HG02571 (cell line): ENCODE data around the gene UBN2.
"Not testable (repeated sequence)": the region's sequence is repeated elsewhere in the genome, so short reads cannot be mapped to it uniquely, and the experiment has no call there.

Experiments used
- ATAC-seq: cut with Tn5 transposase; IDR thresholded peaks from one replicate; pipeline ENCODE4 v1.9.1; 2021; ENCODE audit warnings: mild to moderate bottlenecking, moderate library complexity; ENCODE audit not compliant: unreplicated experiment

UBN2 gene

DNA sequence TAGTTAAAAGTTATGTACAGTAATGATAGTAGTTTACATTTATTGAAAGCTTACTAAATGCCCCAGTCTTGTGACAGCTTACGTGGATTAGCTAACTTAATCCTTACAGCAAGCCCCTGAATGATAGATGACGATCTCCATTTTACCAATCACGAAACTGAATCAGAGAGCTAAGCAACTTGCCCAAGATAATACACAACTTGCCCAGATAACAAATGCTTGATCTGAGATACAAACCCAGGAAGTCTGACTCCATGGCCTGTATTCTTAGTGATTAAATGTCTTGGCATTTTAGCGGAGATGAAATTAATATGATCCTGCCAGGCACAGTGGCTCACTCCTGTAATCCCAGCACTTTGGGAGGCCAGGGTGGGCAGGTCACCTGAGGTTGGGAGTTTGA, 63.2 kb downstream of the UBN2 start:
- no peak for ATAC-seq

DNA sequence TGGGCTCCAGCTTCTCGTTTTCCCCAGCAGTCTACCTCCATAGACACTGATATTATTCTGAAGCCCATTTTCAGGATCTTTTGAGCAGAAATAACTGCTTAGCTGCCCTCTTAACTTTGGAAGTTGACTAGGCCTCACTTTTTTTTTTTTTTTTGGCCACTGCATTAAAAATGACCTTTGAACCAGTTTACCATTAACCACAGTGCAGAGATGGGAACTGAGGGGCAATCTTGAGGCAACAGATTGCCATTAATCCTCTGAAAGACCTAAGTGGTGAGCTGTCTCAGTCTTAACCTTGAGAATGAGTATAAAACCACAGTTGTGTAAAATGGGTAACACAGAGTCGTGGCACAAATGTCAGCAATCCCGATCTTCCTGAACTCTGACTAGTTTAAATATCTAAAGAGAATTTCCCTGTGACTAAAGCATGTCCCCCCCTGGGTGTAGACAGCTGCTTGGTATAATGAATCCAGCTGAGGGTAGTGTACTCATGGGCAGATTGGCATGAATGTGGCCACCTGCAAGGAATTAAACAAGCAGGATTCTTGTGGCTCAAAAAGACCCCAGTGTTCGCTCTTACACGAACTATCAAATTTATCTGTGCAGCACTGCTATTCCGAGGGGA, 64.0 kb downstream of the UBN2 start:
- ATAC-seq, result no peak

DNA sequence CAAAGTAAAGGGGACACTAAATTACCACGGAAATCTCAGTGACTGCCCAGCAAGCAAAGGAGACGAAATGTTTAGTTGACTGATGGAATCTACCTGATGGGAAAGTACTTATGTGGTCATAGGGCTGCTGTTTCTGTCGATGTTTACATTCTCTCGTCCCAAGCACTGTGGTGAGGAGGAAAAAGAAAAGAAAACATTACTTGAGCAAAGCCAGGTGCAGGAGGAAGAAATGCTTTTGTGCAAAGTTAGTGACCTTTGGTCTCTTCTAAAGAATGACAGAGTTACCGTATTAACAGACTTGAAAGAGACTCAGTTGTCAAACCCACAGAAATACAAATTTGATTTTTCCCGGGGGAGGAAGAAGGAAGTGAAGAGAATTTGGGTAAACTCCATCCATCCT, 66.8 kb downstream of the UBN2 start:
- ATAC-seq, result no peak

DNA sequence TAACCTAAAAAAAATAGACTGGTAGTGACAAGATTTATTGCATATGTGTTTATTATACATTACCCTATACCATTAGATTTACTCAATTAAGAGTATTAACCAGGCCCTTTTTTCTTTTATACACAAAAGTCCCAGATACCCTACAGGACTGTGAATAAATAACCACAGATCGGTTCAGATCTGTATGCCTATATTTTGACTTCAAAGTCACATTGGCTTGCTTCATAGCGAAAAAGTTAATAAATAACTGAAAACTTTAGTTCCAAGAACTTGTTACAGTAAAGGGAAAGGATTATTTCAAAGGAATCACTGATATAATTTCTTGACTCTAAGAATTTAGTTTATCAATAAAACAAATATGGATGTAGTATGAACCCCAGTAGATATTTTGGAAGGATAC, 68.3 kb downstream of the UBN2 start:
- no peak for ATAC-seq

DNA sequence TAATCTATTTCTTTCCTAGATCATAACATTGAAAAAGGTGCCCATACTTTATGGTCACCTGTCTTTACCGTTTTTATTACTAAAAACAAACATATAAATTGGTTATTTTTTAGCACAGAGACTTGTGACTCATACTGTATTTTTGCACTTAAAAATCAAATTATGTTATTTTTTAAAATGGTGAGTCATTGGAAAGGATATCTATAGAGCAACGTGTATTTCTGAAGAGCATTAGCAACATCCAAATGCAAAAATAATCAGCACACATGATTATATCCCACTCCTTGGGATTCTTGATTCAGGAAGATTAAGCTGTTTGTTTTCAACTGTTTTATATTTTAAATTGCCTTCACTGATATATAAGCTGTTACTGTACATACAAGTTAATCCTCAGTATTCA, 69.4 kb downstream of the UBN2 start:
- no peak for ATAC-seq

DNA sequence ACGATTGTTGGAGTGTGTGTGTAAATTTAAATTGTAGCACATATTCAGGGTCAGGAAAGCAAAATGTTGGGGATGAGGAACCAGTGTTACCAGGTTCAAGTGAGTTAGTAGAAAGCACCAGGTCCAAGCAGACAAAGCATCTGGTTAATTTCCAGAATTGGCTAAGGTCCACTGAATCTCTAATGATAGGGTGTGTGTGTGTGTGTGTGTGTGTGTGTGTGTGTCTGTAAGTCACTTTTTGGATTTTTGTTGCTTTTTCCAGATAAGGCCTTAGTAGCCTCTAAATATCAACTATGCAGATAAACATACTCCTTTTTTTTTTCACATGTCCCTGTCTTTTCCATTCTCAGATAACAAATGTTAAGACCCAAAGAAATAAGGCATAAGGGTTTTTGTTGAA, 73.5 kb downstream of the UBN2 start:
- no peak for ATAC-seq

DNA sequence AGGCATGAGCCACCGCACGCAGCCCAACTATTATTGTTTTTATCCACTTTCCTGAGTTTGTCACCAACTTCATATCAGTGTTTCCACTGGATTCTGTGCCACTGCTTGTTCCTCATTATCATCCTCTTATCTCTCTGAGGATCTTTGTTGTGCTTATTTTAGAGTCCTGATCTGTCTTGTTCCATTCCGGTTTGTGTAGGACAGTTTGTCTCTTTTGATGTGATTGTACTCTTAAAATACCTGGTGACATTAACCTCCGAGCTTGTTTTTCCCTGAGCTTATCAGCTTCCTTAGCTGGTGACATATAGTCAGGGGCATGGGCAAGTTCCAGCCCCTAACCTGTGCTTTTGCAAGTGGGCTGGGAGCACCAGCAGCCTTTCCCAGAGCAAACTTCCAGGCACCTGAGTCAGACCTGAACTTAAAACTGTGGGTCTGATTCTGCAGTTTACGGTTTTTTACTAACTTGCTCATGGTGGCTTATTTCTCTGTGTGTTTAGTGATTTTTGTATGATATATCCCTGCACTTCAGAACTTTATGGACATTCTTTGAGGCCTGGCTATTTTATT, 87.0 kb downstream of the UBN2 start:
- no peak for ATAC-seq

DNA sequence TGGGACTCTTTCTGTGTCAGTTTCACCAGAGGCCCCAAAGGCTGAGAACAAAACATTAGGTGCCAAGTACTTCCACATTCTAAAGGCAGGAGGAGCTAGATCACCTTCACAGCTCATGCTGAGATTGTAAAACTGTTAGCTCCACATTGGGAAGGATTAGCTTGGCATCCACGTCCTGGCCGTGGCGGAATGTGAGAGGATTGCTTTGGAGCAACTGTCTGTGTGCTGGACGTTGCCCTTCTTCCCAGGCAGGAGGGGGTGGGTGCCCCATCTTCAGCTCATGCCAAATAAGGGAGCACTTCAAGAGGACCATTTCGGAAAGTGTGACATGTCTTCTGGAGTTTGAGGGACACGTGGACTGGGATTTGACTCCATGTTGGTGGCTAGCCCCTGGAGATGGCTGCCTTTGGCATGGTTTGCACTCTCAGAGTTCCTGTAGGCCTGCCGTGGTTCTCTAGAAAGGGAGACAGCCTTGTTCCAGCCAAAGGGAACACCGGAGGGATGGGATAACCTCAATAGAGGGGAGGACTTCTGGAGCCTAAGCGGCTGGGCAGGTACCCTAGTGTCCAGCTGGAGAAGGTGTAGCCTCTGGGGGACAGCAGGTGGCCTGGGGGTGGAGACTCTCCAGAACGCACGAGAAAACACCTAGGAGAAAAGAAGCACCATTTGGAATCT, 90.2 kb downstream of the UBN2 start:
- no peak for ATAC-seq

DNA sequence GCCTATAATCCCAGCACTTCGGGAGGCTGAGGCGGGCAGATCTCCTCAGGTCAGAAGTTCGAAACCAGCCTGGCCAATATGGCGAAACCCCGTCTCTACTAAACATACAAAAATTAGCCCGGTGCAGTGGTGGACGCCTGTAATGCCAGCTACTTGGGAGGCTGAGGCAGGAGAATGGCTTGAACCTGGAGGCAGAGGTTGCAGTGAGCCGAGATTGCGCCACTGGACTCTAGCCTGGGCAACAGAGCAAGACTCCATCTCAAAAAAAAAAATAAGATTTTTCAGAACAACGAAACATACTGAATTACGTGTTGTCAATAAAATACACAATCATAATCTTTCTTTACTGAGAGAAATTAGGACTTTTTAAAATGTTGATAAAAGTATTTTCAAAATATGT, 93.7 kb downstream of the UBN2 start:
- ATAC-seq, result not testable (repeated sequence)

DNA sequence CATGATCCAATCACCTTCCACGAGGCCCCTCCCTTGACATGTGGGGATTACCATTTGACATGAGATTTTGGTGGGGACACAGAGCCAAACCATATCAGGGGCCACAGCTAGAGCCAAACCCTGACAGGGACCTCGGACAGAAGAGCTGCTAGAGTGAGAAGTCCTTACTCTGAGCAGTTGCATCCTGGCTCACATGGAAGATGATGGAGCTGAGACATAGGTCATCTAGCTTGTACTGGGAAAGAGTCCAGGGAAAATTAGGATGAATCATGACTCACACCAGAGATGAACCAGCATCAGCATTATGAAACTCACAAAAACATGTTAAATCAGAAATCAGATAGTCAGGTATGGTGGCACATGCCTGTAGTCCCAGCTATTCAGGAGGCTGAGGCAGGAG, 97.3 kb downstream of the UBN2 start:
- ATAC-seq, result no peak

DNA sequence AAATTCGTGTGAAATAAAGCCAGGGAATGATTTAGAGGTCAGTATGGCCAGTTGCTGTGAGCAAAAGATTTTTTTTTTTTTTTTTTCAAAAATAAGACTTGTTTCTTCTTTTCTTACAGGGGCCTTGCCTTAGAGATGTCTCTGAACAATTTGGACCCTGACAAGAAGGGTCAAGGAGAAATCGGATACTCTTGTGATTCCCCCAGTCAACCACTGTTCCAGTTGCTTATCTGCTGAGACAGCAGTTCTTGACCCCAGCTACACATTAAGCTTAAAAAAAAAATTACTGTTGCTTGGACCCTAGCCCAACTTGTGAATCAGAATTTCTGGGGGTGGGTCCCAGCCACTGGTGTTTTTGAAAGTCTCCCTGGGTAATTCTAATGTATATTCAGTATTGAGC, 98.1 kb downstream of the UBN2 start:
- no peak for ATAC-seq

DNA sequence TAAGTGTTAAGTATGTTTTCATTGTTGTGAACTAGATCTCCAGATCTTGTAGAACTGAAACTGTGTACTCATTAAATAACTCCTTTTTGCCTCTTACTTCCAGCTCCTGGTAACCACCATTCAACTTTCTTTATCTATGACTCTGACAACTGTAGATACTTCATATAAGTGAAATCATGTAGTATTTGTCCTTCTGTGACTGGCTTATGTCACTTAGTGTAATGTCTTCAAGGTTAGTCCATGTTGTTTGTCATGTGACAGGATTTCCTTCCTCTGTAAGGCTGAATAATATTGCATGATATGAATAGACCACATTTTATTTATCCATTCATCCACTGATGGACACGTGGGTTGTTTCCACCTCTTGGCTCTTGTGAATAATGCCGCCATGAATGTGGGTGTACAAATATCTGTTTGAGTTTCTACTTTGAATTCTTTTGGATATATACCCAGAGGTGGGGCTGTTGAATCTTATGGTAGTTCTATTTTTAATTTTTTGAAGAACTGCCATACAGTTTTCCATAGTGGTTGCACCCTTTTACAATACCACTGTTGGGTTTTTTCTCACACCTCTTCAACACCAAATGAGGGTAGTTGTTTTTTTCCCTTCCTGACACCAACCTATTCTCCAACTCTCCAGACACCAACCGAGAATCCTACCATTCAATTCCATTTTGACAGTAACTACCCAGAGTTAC, 99.4 kb downstream of the UBN2 start:
- no peak for ATAC-seq

DNA sequence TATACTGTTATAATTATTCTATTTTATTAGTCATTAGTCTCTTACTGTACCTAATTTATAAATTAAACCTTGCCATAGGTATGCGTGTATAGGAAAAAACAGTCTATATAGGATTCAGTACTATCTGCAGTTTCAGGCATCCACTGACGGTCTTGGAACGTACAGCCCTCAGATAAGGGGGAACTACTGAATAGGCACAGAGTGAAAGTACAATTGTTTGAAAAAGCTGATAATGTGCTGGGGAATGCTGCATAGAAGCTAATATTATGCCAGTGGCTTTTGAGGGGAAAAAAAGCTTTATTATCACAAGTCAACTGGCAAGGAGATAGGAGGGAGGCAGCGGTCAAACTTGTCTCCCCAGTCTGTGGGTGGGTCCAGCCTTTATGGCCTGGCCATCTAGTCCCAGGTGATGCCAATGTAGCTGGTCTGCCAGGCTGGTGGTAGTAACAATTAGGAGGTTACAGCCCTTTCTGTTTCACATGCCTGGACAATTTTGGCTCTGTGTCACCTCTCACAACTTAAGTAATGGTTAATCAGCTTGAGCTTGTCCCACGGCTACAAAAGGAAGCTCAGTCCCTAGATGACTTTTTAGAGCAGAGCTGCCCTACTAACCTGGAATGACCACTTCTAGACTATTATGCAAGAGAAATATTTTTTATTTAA, 101.8 kb downstream of the UBN2 start:
- ATAC-seq, result no peak

DNA sequence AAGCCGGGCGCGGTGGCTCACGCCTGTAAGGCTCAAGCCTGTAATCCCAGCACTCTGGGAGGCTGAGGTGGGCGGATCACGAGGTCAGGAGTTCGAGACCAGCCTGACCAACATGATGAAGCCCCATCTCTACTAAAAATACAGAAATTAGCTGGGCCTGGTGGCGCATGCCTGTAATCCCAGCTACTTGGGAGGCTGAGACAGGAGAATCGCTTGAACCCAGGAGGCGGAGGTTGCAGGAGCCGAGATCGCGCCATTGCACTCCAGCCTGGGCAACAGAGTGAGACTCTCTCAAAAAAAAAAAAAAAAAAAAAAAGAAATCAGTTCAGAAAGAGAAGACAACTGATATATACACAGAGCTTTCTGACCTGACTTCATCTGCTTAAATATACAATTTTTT, 102.4 kb downstream of the UBN2 start:
- not testable (repeated sequence) for ATAC-seq

DNA sequence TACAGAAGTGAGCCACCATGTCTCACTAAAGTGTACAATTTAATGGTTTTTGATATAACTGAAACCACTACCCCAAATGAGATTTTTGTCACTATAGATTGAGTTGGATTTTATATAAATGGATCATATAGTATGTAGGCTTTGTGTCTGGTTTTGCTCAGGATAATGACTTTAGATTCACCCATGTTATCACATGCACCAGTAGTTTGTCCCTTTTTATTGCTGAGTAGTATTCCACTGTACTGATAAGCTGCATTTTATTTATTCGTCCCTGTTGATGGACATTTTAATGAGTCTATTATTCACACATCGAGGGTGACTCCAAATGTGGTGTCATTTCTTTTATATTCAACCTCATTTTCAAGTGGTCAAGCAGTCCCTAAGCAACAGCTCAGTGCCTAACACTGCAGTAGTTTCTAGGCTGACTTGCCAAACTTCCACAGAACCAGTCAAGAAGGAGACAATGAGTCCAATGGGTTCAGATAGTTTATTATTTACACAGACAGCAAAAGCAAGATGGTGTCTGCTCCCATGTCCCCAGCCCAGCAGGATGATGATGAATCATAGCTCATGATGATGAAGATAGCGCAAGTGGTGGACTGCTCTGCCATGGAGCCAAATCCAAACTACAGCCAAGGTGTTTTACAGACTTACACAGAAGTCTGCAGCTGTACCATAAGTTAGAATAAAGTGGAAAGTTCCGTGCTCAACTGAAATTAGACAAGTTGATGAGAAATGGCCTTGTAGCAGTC, 103.5 kb downstream of the UBN2 start:
- ATAC-seq, result no peak

DNA sequence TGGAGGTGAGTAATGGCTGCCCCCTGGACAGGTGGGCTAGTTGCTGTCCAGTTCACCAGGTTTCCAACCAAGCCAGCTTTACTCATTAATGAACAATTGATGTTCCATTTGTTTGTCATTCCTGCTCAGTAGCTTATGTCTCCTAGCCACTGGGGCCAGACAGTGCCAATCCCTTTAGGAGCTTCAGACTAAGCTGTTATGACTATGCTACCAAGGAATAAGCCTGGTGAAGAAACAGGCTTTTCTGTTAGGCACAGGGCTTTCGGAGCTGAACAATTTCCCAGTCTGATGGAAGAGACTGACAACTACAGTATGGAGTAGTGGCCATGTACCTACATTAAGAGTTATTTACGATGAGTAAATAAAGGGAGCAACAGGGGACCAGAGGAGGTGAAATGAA, 108.0 kb downstream of the UBN2 start:
- no peak for ATAC-seq

DNA sequence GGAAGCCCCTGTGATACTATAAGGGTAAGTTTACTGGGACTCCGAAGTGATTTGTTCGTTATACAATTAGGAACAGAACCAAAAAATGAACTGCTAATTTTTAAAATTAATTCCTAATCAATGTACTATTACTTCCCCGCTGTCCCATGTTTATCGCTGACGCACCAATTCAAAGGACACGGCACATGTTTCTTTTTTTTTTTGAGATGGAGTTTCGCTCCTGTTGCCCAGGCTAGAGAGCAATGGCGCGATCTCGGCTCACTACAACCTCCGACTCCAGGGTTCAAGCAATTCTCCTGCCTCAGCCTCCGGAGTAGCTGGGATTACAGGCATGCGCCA, 108.6 kb downstream of the UBN2 start:
- ATAC-seq, result no peak

DNA sequence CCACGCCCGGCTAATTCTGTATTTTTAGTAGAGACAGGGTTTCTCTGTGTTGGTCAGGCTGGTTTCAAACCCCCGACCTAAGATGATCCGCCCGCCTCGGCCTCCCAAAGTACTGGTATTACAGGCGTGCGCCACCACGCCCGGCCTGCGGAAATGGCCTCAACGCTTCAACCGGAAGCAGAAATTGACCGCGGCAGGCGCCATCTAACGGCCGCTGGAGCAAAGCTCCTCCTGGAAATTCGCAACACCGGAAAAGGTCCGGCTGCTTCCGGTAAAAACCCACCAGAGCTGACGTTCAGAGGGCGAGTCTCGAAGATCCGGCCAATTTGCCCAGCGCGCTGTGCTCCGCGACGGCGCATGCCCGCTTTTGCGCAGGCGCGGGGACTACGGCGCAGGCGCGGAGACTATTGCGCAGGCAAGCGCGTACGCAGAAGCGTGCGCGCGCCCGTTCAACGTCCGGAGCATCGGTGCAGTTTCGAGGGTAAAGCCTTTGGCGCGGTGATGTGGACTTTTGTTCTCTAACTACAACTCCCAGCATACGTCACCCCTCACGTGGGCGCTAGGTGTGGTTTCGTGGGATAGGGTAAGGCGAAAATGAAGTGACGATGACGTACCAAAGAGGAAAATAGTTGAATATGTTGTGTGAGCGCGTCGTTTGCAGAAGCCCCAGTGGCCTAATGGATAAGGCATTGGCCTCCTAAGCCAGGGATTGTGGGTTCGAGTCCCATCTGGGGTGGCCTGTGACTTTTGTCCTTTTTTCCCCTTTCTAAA, 109.2 kb downstream of the UBN2 start:
- ATAC-seq, result peak; percentile 76

DNA sequence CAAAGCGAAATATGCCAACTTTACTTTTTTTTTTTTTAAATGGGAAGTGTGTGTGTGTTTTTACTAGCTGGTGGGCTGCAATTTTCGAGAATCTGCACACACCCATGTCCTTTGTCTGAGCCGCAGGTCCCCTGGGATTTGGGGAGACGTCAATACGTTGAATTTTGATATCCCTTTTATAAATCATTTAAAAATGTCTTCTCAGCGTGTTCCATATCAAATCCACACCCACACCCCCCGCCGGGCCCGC, 109.7 kb downstream of the UBN2 start:
- no peak for ATAC-seq

DNA sequence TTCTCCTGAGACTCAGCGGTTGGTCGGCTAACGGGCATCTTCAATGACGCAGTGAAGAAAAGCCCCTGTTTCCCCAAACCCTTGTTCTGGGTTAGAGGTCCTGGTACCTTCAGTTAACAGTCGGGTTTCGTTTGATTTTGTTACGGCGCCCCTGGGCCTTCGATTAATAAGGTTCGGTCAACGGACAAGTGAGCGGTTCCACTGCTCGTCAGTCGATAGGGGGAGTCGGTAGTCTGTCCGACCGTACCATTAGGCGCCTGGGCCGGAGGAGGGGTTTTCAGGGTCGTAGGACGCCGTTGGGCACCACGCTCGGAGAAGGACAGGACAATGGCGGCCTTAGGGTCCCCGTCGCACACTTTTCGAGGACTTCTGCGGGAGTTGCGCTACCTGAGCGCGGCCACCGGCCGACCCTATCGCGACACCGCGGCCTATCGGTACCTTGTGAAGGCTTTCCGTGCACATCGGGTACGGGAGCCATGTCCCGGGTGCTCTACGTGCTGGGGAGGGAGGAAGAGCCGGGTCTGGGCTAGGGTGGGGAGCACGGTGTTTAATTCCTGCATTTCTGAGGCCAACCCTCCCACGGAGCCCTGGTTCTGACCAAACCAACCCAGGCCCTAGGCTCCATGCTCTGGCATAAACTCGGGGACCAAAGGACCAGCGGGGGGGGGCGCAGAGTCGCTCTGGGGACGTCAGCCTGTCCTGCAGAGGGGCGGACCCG, 110.2 kb downstream of the UBN2 start, which contains the start of gene FMC1:
Gene FMC1, plus strand, starts transcription at position 280 of the 718 bp plus-strand sequence. Its CDS starts 48 bp downstream, at position 328.
- peak; percentile 53 for ATAC-seq
